Ishikawa (cell line): ENCODE results near the gene SLC2A4.

Source experiments
- CEBPB ChIP-seq: IDR thresholded peaks from 2 replicates; pipeline ENCODE4 v1.6.1; 2012
- CREB1 ChIP-seq: IDR thresholded peaks from 2 replicates; pipeline ENCODE4 v1.6.1; 2012; ENCODE audit warnings: low read depth
- EGR1 ChIP-seq: IDR thresholded peaks from 2 replicates; pipeline ENCODE4 v1.6.1; 2012
- EP300 ChIP-seq: IDR thresholded peaks from 2 replicates; pipeline ENCODE4 v1.6.1; 2012; ENCODE audit warnings: borderline replicate concordance
- FOXM1 ChIP-seq: IDR thresholded peaks from 2 replicates; pipeline ENCODE4 v1.6.1; 2012; ENCODE audit warnings: low read depth, borderline replicate concordance
- MAX ChIP-seq: IDR thresholded peaks from 2 replicates; pipeline ENCODE4 v1.6.1; 2012
- NFIC ChIP-seq: IDR thresholded peaks from 2 replicates; pipeline ENCODE4 v1.6.1; 2012
- RAD21 ChIP-seq: IDR thresholded peaks from 2 replicates; pipeline ENCODE4 v1.6.1; 2012; ENCODE audit warnings: low read depth
- REST ChIP-seq: IDR thresholded peaks from 2 replicates; pipeline ENCODE4 v1.6.1; 2012; ENCODE audit warnings: low read depth, mild to moderate bottlenecking
- TAF1 ChIP-seq: IDR thresholded peaks from 2 replicates; pipeline ENCODE4 v1.6.1; 2012; ENCODE audit warnings: low read depth, mild to moderate bottlenecking
- TCF12 ChIP-seq: IDR thresholded peaks from 2 replicates; pipeline ENCODE4 v1.6.1; 2012; ENCODE audit warnings: low read depth
- TEAD4 ChIP-seq: IDR thresholded peaks from 2 replicates; pipeline ENCODE4 v1.6.1; 2012
- USF1 ChIP-seq: IDR thresholded peaks from 2 replicates; pipeline ENCODE4 v1.6.1; 2012
- YY1 ChIP-seq: IDR thresholded peaks from 2 replicates; pipeline ENCODE4 v1.6.1; 2012; ENCODE audit warnings: low read depth
- ZBTB7A ChIP-seq: IDR thresholded peaks from 2 replicates; pipeline ENCODE4 v1.6.1; 2012; ENCODE audit warnings: low read depth

The SLC2A4 gene

GRCh38 chr17:7290166-7290565 is 8.6 kb downstream of the SLC2A4 start:
- no peak for TF ChIP-seq TEAD4
- no peak for TF ChIP-seq TCF12

GRCh38 chr17:7290685-7291084 is 9.2 kb downstream of the SLC2A4 start:
- TF ChIP-seq USF1 (no peak), TAF1 (no peak), EP300 (no peak)

- no peak for TF ChIP-seq CREB1
- no peak for TF ChIP-seq REST
- TF ChIP-seq TEAD4: no peak
- TF ChIP-seq FOXM1: no peak
- no peak for TF ChIP-seq CEBPB
- no peak for TF ChIP-seq RAD21
- no peak for TF ChIP-seq USF1
- no peak for TF ChIP-seq TAF1
- no peak for TF ChIP-seq YY1
- TF ChIP-seq NFIC: no peak
- no peak for TF ChIP-seq EGR1
- TF ChIP-seq ZBTB7A: no peak
- TF ChIP-seq EP300: no peak
- no peak for TF ChIP-seq TCF12
- TF ChIP-seq MAX: no peak
These were observed 10.7 kb downstream of the SLC2A4 start for GRCh38 chr17:7292194-7292593.

- TF ChIP-seq ZBTB7A (no peak), FOXM1 (no peak), TCF12 (no peak), YY1 (no peak), MAX (no peak), EGR1 (no peak), NFIC (no peak), TAF1 (no peak), TEAD4 (no peak), CEBPB (no peak), REST (no peak), EP300 (no peak), CREB1 (no peak), USF1 (no peak), RAD21 (no peak)
These were observed 11.2 kb downstream of the SLC2A4 start for GRCh38 chr17:7292729-7293128.

GRCh38 chr17:7293159-7293558 is 11.6 kb downstream of the SLC2A4 start:
- TF ChIP-seq NFIC (no peak), EP300 (no peak), YY1 (no peak)

- TF ChIP-seq EGR1: no peak
- no peak for TF ChIP-seq RAD21
- no peak for TF ChIP-seq TAF1
- no peak for TF ChIP-seq FOXM1
- TF ChIP-seq ZBTB7A: no peak
- TF ChIP-seq CEBPB: no peak
- no peak for TF ChIP-seq NFIC
- TF ChIP-seq EP300: no peak
- no peak for TF ChIP-seq USF1
- TF ChIP-seq YY1: no peak
- TF ChIP-seq TCF12: no peak
- TF ChIP-seq TEAD4: no peak
- TF ChIP-seq MAX: no peak
These were observed 12.5 kb downstream of the SLC2A4 start for GRCh38 chr17:7293816-7294613.
